A673 (cell line): ENCODE data around the gene OR52A5. TPM values are rescaled to one million over a fixed set of nuclear protein-coding genes. Genes with fewer than 3 reads are reported as not detected.

Source experiments
- BruUV-seq: library from RNA; stranded (reverse); fragments of 400-500 nt; replicated peaks from 2 replicates; lab custom pipeline; 2021; lab: Mats Ljungman, UMichigan
- CTCF ChIA-PET: fragments of 300-600 bp; sonication (Branson Sonifier 250); formaldehyde crosslinking; loops from one replicate; lab custom pipeline; 2022; ENCODE audit warnings: antibody characterized with exemption; lab: Charles Lee
- POLR2A ChIA-PET: fragments of 300-600 bp; sonication (Branson Sonifier 250); formaldehyde crosslinking; loops from one replicate; lab custom pipeline; 2022; ENCODE audit warnings: antibody characterized with exemption; ENCODE audit not compliant: low non-redundant PET; lab: Charles Lee
- DNase-seq: peaks from one replicate; pipeline ENCODE4 v3.0.0-alpha.2; 2015; ENCODE audit warnings: low spot score
- H3K27ac ChIP-seq: fragments of 200-600 bp; sonication (generic); 2 replicates; pipeline ENCODE4 v1.5.1; 2016; ENCODE audit warnings: mixed run types, low read depth, mild to moderate bottlenecking, mixed read lengths, antibody characterized with exemption, low read length; ENCODE audit not compliant: poor library complexity, severe bottlenecking
- H3K27me3 ChIP-seq: fragments of 200-600 bp; sonication (generic); replicated peaks from 2 replicates; pipeline ENCODE4 v1.6.1; 2017; ENCODE audit warnings: mixed run types, low read depth, mild to moderate bottlenecking, mixed read lengths, antibody characterized with exemption, low read length; ENCODE audit not compliant: insufficient read depth, poor library complexity
- H3K36me3 ChIP-seq: fragments of 200-600 bp; sonication (generic); 2 replicates; pipeline ENCODE4 v1.6.1; 2016; ENCODE audit warnings: mixed run types, mild to moderate bottlenecking, mixed read lengths, antibody characterized with exemption, low read length; ENCODE audit not compliant: insufficient read depth, poor library complexity, severe bottlenecking
- H3K4me1 ChIP-seq: fragments of 200-600 bp; sonication (generic); 2 replicates; pipeline ENCODE4 v1.6.1; 2017; ENCODE audit warnings: mixed run types, mild to moderate bottlenecking, mixed read lengths, antibody characterized with exemption, low read length; ENCODE audit not compliant: insufficient read depth, poor library complexity, severe bottlenecking
- H3K4me3 ChIP-seq: fragments of 200-600 bp; sonication (generic); 2 replicates; pipeline ENCODE4 v1.5.1; 2016; ENCODE audit warnings: low read depth, mixed run types, mild to moderate bottlenecking, mixed read lengths, low read length; ENCODE audit not compliant: poor library complexity, severe bottlenecking
- H3K9me3 ChIP-seq: fragments of 200-600 bp; sonication (generic); 2 replicates; pipeline ENCODE4 v1.6.1; 2016; ENCODE audit warnings: mixed run types, low read depth, mild to moderate bottlenecking, mixed read lengths, antibody characterized with exemption, low read length; ENCODE audit not compliant: poor library complexity, severe bottlenecking
- CTCF ChIP-seq: fragments of 300-800, 200-600 bp; sonication (generic); conservative IDR thresholded peaks from 2 replicates; pipeline ENCODE4 v1.5.1; 2017; ENCODE audit warnings: low read depth, mild to moderate bottlenecking, antibody characterized with exemption, low read length, moderate library complexity, mixed read lengths
- EZH2 ChIP-seq: fragments of 200-600 bp; sonication (generic); IDR thresholded peaks from 2 replicates; pipeline ENCODE4 v1.6.1; 2017; ENCODE audit warnings: borderline replicate concordance, low read depth, mild to moderate bottlenecking, mixed read lengths, antibody characterized with exemption, low read length; ENCODE audit not compliant: poor library complexity, severe bottlenecking
- intact Hi-C: fragments of 100-400 bp; cut with micrococcal nuclease; formaldehyde crosslinking; loops from one replicate; pipeline ENCODE4 v1.10.0; 2022; ENCODE audit not compliant: unreplicated experiment
- total RNA-seq: library from RNA; stranded (reverse); gene quantifications from 2 replicates; pipeline ENCODE4 v1.2.3, GENCODE V29; 2021

Gene OR52A5
- total RNA-seq, 1 experiment from 2014 or later, result not detected

GRCh38 chr11:5159806-5160205, 21.6 kb upstream of the OR52A5 start:
- Histone ChIP-seq H3K27ac (no peak overlapping the region), H3K4me1 (no peaks in the 10 kb centered on the region), H3K27me3 (no peaks in the 10 kb centered on the region), H3K9me3 (no peaks in the 10 kb centered on the region), H3K36me3 (no peaks in the 10 kb centered on the region), H3K4me3 (no peak overlapping the region)
- CTCF ChIA-PET, result no interaction called here
- DNase-seq, result no peak
- TF ChIP-seq EZH2, result no peak
- no peak for TF ChIP-seq CTCF
- BruUV-seq, result no TSS peak
- intact Hi-C loops, result no loop called here
- POLR2A ChIA-PET, result no interaction called here

- ChIA-PET CTCF (no interaction called here), POLR2A (no interaction called here)
- DNase-seq, result no peak
- H3K27me3 ChIP-seq, result no peaks in the 10 kb centered on the region
- H3K4me3 ChIP-seq, result no peak within 1 kb of the TSS
- BruUV-seq, result no TSS peak
- H3K4me1 ChIP-seq, result no peaks in the 10 kb centered on the region
- H3K27ac ChIP-seq, result no peak within 1 kb of the TSS
- no peaks in the 10 kb centered on the region for H3K36me3 ChIP-seq
- intact Hi-C loops, result no loop called here
- TF ChIP-seq CTCF (no peak), EZH2 (no peak)
- H3K9me3 ChIP-seq, result no peaks in the 10 kb centered on the region
Measured at GRCh38 chr11:5154657-5155056, 16.5 kb upstream of the OR52A5 start, which contains the start of gene OR52A1. TSS of gene OR52A1 (minus strand) at chr11:5154757. CDS start at chr11:5152369, 2,388 bp downstream.

GRCh38 chr11:5153574-5154431, 15.6 kb upstream of the OR52A5 start:
- Histone ChIP-seq H3K27ac (no peak overlapping the region), H3K36me3 (no peaks in the 10 kb centered on the region), H3K4me3 (no peak overlapping the region), H3K9me3 (no peaks in the 10 kb centered on the region), H3K4me1 (no peaks in the 10 kb centered on the region), H3K27me3 (no peaks in the 10 kb centered on the region)
- CTCF ChIA-PET, result no interaction called here
- TF ChIP-seq EZH2 (no peak), CTCF (no peak)
- intact Hi-C loops, result no loop called here
- no TSS peak for BruUV-seq
- POLR2A ChIA-PET, result no interaction called here
- no peak for DNase-seq
